Suppressor macrophage (primary cell): ENCODE data around the gene CELF4.
"Not testable (repeated sequence)": the region's sequence is repeated elsewhere in the genome, so short reads cannot be mapped to it uniquely, and the experiment has no call there.

Source experiments
- DNase-seq, 4 experiments: peaks; one replicate each; pipeline ENCODE4 v3.0.0-alpha.2; 2020 to 2022

The CELF4 gene

GRCh38 chr18:37385846-37386778 is 179.5 kb downstream of the CELF4 start:
- DNase-seq: peak; percentile 12 to 63 (median 54)

DNA sequence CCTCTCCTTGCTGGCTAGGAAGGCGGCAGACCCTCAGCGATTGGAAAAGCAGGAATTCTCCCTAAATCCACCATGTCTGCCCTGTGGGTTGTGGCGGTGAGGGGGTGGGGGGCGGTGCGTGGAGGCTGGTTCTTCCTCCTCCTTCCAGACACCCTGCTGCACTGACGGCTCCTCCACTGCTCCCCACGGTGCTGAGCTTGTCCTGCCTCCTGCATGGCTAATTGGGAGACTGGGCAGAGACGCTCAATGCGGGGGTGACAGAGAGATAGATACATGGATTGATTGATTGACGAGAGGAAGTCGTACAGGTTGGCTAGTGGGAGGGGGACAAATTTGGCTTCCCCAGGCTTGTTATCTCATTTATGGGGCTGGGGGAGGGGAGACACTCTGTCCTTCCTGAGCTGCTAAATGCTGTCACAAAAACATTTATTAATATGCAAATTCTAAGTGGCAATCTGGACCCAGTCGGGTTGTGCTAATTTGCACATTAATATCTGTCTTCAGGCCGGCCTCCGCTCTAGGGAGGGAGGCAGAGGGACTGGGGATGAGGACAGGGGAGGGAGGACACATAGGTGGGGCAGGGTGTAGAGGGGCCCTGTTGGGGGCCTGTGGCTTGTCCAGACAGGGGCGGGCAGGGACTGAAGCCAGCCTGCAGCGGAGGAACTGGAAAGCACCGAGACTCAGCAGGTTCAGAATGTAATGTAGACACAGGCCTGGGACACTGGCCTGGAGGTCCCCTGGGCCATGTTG is 181.6 kb downstream of the CELF4 start:
- DNase-seq: no peak

- no peak for DNase-seq
Measured at GRCh38 chr18:37383036-37383785, 182.4 kb downstream of the CELF4 start.

- no peak for DNase-seq
Measured at GRCh38 chr18:37381554-37381953, 184.0 kb downstream of the CELF4 start.

GRCh38 chr18:37380546-37381110 is 185.0 kb downstream of the CELF4 start:
- DNase-seq: no peak

DNA sequence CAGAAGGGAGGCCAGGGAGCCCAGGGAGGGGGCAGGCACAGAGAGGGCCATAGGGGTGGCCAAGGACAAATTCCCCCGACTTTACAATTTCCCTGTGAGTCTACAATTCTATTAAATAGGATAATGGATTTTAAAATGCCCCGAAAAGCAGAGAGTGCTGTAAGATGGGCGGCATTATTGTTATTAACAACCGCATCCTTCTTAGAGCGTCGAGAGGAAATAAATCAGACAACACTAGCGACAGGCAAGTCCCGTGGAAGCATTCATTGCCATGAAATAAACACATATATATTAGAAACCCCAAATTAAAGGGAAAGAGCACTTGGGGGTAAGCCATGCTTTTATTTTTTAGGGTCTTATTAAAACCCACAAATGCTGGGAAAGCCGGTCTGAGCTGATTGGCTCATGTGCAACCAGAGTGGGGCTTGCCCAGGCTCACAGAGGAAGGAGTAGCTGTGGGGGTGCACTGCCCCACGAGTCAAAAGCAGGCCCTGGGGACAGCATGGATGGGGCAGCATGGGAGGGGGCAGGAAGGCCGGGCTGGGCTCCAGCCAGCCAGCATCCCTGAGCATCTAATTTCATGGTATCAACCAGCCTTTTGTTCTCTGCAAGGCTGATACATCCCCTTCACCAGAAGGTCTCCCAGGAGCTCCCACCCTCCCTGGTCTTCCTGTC is 187.1 kb downstream of the CELF4 start:
- no peak for DNase-seq

DNA sequence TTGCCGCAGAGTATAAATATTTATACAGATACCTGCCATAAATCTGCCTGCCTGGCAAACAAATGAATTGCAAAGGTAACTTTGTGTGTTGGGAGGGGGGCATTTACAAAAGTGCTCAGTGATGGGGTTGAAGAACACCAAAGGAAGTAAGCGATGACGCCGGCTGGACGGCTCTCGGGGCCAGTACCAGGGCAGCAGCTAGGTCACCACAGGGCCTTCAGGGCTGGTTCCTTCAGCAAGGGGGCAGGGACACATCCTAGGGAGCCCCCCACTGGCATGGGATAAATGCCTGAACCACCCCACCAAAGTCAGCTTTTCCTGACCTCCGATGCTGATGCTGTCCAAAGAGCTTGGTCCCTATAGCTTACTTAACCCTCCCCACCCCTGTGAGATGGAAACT is 190.4 kb downstream of the CELF4 start:
- no peak for DNase-seq

- DNase-seq: no peak
Measured at GRCh38 chr18:37368110-37368954, 197.3 kb downstream of the CELF4 start.

GRCh38 chr18:37364237-37364636 is 201.4 kb downstream of the CELF4 start:
- DNase-seq: no peak

GRCh38 chr18:37362158-37362890 is 203.3 kb downstream of the CELF4 start:
- DNase-seq: no peak

DNA sequence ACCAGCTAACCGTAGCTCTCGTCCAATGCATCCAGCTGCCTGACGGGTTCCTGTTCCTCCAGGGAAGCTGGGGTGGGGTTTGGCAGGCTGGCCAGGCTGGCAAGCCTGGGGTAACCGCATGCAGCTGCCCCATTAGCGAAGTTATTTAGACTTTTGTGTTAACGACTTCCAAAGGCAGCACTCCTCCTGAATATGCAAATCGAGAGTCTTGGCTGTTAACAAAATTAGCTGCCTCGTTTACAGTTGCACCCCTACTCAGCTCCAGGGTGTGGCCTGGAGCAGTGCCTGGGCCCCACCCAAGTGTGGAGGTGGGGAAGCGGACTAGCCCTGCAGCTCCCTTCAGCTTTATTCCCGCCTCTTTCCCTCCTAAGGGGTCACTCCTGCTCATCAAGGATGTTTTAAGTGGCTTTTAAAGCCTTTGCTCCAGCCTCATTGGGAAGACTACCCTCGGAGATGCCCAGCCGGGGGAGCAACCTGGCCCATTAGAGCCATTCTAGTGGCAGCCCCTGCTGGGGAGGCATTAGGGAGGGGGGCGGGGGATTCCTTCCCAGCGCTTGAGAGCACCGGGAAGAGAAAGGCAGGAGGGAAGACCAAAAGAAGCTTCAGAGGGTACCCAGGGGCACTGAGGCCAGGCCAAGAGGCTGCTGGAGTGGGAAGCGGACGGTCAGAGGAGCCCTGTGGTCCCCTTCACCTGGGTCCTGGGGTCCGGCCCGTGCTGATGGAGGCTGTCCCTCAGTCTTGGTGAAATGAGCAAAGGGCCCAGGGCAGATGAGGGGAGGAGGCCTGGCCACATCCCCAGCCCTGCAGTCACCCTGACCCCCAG is 204.1 kb downstream of the CELF4 start:
- no peak for DNase-seq

- not testable (repeated sequence) for DNase-seq
Measured at GRCh38 chr18:37358061-37358460, 207.5 kb downstream of the CELF4 start.

GRCh38 chr18:37355772-37356171 is 209.8 kb downstream of the CELF4 start:
- no peak for DNase-seq

- no peak for DNase-seq
Measured at GRCh38 chr18:37351110-37351509, 214.5 kb downstream of the CELF4 start.

DNA sequence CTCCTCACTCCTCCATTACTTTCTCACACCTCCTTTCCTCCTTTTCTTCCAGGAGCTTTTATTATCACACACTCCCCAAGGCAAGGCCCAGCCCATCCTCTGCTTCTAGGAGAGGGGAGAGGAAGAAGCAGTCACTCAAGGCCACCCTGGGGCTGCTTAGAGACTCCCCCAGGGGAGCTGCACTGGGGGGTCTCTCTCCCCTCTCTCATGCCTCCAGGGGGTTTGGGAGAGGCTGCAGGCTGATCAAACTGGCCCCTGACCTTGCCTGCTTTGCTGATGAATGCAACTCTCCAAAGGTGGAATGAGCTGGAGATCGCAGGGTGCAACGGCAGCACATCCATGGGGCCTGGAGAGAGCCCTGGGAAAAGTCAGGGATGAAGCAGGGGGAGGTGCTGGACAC is 216.9 kb downstream of the CELF4 start:
- no peak for DNase-seq

DNA sequence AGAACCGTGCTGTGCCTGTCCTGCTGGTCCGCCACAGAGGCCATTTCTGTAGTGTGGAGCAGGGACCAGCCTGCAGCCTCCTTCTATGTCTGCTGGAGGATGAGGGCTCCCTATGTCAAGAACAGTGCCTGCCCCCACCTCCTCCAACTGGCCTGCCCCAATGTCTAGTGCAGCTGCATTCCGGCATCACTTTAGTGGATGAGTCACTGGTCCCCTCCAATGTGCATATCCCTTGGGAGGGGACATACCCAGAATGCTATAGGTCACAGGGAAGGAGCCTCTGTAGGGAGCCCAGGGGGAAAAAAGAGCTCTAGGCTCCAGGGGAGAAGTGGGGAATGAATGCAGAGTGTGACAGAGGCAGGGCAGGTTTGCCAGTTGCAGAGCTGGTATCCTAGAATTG is 219.6 kb downstream of the CELF4 start:
- no peak for DNase-seq

GRCh38 chr18:37343542-37343851 is 222.1 kb downstream of the CELF4 start:
- no peak for DNase-seq

DNA sequence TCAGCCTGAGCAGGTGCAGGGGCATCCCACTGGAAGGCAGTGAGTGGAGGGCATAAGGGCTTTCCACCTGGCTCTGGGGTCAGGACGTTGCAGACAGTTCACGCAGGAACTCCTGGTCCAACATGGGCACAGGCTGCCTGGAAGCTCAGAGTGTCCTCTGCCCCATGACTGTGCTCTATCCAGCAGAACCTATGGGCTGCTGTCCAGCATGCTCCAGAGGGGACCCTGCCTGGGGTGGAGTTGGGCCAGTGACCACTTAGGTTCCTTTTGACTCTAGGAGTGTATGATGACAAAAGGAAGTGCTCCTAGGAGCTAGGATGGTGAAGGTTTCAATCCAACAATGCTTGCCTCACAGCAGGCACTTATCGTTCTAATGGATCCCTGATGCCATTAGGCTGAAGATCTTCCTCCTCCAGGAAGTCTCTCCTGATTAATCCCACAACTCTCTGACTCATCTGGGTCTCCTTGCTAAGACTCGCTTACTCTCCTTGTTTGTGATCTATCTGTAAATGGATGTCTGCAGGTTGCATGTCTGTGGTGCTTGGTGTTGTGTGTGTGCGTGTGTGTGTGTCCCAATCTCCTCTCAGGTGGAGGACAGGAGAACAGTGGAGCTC is 224.0 kb downstream of the CELF4 start:
- DNase-seq: no peak

GRCh38 chr18:37341016-37341415 is 224.6 kb downstream of the CELF4 start:
- DNase-seq: no peak
